DND-41 (cell line): ENCODE data around the gene NEGR1.

Experiments
- CTCF ChIP-seq: IDR thresholded peaks from 2 replicates; pipeline ENCODE4 v1.5.1; 2012; ENCODE audit warnings: borderline replicate concordance, low read length, moderate library complexity, mild to moderate bottlenecking; ENCODE audit not compliant: poor library complexity, severe bottlenecking; ENCODE audit errors: extremely low read depth
- EZH2 ChIP-seq: IDR thresholded peaks from 3 replicates; pipeline ENCODE4 v1.6.1; 2012; ENCODE audit warnings: borderline replicate concordance, low read depth, mild to moderate bottlenecking, moderate library complexity, low read length, inconsistent platforms; ENCODE audit not compliant: severe bottlenecking

GRCh38 chr1:71967670-71968069 lies 314.7 kb downstream of the NEGR1 start:
- TF ChIP-seq CTCF (no peak), EZH2 (no peak)
